A673 (cell line): ENCODE measurements around the gene CMBL.

Experiments used
- EZH2 ChIP-seq: fragments of 200-600 bp; sonication (generic); IDR thresholded peaks from 2 replicates; pipeline ENCODE4 v1.6.1; 2017; ENCODE audit warnings: borderline replicate concordance, low read depth, mild to moderate bottlenecking, mixed read lengths, antibody characterized with exemption, low read length; ENCODE audit not compliant: poor library complexity, severe bottlenecking
- TF ChIP-seq, protein P1 (sequence below): fragments of 300-800, 200-600 bp; sonication (generic); conservative IDR thresholded peaks from 2 replicates; pipeline ENCODE4 v1.5.1; 2017; ENCODE audit warnings: low read depth, mild to moderate bottlenecking, antibody characterized with exemption, low read length, moderate library complexity, mixed read lengths

DNA sequence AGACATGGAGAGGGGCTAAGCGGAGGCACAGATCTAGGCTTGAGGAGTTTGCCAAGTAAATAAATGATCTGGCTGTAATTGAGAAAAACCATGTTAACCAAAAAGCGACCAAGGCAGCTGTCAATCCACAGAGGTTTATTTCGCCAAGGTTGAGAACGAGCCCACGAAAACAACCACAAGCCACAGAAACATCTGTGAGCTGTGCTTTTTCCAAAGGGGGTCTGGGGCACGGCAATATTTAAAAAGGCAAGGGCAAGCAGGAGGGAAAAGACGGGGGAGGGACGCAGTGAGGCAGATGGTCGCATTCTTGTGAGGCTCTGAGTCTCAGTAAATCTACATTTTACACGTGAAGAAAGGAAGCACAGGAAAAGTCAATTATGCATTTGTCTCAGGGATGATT lies 32.2 kb downstream of the CMBL start:
- TF ChIP-seq, protein P1, sequence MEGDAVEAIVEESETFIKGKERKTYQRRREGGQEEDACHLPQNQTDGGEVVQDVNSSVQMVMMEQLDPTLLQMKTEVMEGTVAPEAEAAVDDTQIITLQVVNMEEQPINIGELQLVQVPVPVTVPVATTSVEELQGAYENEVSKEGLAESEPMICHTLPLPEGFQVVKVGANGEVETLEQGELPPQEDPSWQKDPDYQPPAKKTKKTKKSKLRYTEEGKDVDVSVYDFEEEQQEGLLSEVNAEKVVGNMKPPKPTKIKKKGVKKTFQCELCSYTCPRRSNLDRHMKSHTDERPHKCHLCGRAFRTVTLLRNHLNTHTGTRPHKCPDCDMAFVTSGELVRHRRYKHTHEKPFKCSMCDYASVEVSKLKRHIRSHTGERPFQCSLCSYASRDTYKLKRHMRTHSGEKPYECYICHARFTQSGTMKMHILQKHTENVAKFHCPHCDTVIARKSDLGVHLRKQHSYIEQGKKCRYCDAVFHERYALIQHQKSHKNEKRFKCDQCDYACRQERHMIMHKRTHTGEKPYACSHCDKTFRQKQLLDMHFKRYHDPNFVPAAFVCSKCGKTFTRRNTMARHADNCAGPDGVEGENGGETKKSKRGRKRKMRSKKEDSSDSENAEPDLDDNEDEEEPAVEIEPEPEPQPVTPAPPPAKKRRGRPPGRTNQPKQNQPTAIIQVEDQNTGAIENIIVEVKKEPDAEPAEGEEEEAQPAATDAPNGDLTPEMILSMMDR, result no peak
- TF ChIP-seq EZH2, result no peak
